ENCODE data around the gene TNFAIP8L2.

Gene TNFAIP8L2

GRCh38 chr1:151144474-151145303 is 11.8 kb upstream of the TNFAIP8L2 start:
- Histone ChIP-seq H3K79me2 (no peaks in the 10 kb centered on the region), H3K9ac (no peak overlapping the region), H3K9me3 (ENCODE audit: control insufficient read depth, low read length) (no peaks in the 10 kb centered on the region), H2AFZ (no peak overlapping the region), H3K27me3 (ENCODE audit: control insufficient read depth, insufficient read depth, low read length) (no peaks in the 10 kb centered on the region), H3K4me2 (ENCODE audit: low read length) (no peak overlapping the region), H3K4me3 (ENCODE audit: low read depth, low read length) (peak overlapping the region; percentile 61), H3K27ac (no peak overlapping the region), H3K4me1 (no peaks in the 10 kb centered on the region), H3K36me3 (ENCODE audit: control insufficient read depth, insufficient read depth, low read length) (no peaks in the 10 kb centered on the region)
- TF ChIP-seq, protein P1, sequence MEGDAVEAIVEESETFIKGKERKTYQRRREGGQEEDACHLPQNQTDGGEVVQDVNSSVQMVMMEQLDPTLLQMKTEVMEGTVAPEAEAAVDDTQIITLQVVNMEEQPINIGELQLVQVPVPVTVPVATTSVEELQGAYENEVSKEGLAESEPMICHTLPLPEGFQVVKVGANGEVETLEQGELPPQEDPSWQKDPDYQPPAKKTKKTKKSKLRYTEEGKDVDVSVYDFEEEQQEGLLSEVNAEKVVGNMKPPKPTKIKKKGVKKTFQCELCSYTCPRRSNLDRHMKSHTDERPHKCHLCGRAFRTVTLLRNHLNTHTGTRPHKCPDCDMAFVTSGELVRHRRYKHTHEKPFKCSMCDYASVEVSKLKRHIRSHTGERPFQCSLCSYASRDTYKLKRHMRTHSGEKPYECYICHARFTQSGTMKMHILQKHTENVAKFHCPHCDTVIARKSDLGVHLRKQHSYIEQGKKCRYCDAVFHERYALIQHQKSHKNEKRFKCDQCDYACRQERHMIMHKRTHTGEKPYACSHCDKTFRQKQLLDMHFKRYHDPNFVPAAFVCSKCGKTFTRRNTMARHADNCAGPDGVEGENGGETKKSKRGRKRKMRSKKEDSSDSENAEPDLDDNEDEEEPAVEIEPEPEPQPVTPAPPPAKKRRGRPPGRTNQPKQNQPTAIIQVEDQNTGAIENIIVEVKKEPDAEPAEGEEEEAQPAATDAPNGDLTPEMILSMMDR (IDR thresholded peaks at IDR 0.05): no peak

GRCh38 chr1:151145304-151146071 is 11.0 kb upstream of the TNFAIP8L2 start:
- Histone ChIP-seq H3K79me2 (no peaks in the 10 kb centered on the region), H3K27ac (no peak overlapping the region), H2AFZ (peak overlapping the region; percentile 94), H3K4me3 (ENCODE audit: low read depth, low read length) (peak overlapping the region; percentile 61), H3K4me2 (ENCODE audit: low read length) (peak overlapping the region; percentile 78), H3K36me3 (ENCODE audit: control insufficient read depth, insufficient read depth, low read length) (no peaks in the 10 kb centered on the region), H3K4me1 (no peaks in the 10 kb centered on the region), H3K9me3 (ENCODE audit: control insufficient read depth, low read length) (no peaks in the 10 kb centered on the region), H3K9ac (no peak overlapping the region), H3K27me3 (ENCODE audit: control insufficient read depth, insufficient read depth, low read length) (no peaks in the 10 kb centered on the region)
- TF ChIP-seq, protein P1 (IDR thresholded peaks at IDR 0.05): no peak

GRCh38 chr1:151146072-151146411 is 10.4 kb upstream of the TNFAIP8L2 start:
- peak overlapping the region; percentile 94 for H2AFZ ChIP-seq
- H3K27me3 ChIP-seq (ENCODE audit: control insufficient read depth, insufficient read depth, low read length): no peaks in the 10 kb centered on the region
- TF ChIP-seq, protein P1 (IDR thresholded peaks at IDR 0.05): no peak
- H3K4me2 ChIP-seq (ENCODE audit: low read length): peak overlapping the region; percentile 78
- H3K79me2 ChIP-seq: no peaks in the 10 kb centered on the region
- no peak overlapping the region for H3K27ac ChIP-seq
- H3K36me3 ChIP-seq (ENCODE audit: control insufficient read depth, insufficient read depth, low read length): no peaks in the 10 kb centered on the region
- H3K4me1 ChIP-seq: no peaks in the 10 kb centered on the region
- H3K9me3 ChIP-seq (ENCODE audit: control insufficient read depth, low read length): no peaks in the 10 kb centered on the region
- peak overlapping the region; percentile 61 for H3K4me3 ChIP-seq (ENCODE audit: low read depth, low read length)
- no peak overlapping the region for H3K9ac ChIP-seq

DNA sequence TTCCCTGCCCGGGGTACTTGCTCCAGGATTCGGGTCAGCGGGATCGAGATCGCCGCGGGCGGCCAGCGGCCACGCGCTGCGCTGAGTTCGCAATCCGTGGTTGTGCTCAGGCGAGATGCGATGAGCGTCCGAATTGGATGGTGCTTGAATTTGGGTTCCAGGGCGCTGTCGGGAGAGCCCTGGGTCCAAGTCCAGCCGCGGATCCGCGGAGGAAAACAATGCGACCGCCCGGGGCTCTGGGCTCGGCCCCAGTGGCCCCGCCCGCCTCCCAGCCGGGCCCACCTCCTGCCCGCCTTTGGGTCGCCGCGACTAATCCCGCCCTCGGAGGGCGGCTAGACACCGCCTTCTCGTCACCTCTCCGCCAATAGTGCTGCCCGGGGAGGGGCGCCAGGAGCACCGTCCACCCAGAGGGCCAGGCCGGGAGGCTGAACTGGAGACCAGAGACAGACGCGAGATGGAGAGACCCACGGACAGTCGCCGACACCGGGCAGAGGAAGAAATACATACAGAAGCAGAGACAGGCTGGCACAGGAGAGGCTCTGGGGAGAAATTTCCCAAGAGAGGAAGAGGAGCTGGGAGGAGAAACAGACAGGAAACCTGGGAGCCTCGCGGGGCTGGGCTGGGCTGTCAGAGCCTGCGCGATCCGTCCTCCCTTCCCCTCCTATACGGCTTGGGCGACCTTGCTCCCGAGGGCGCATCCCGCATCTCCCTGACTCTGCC is 9.9 kb upstream of the TNFAIP8L2 start, which contains the start of gene SEMA6C:
TSS of gene SEMA6C (minus strand) at position 220 of the 720 bp plus-strand sequence. CDS start 4,010 bp downstream, outside the sequence.
- Histone ChIP-seq H3K4me2 (ENCODE audit: low read length) (peak within 1 kb of the TSS; percentile 78), H3K27me3 (ENCODE audit: control insufficient read depth, insufficient read depth, low read length) (no peaks in the 10 kb centered on the region)

More for the DNA sequence above, 9.9 kb upstream of the TNFAIP8L2 start, which contains the start of gene SEMA6C:
- TF ChIP-seq, protein P1 (IDR thresholded peaks at IDR 0.05): no peak
- Histone ChIP-seq H3K27ac (peak within 1 kb of the TSS; percentile 39), H3K9ac (no peak within 1 kb of the TSS), H3K4me3 (ENCODE audit: low read depth, low read length) (peak within 1 kb of the TSS; percentile 61), H2AFZ (peak within 1 kb of the TSS; percentile 94), H3K4me1 (no peaks in the 10 kb centered on the region), H3K79me2 (no peaks in the 10 kb centered on the region), H3K36me3 (ENCODE audit: control insufficient read depth, insufficient read depth, low read length) (no peaks in the 10 kb centered on the region), H3K9me3 (ENCODE audit: control insufficient read depth, low read length) (no peaks in the 10 kb centered on the region)

Data from parathyroid adenoma (tissue), 2 donors.